Lower leg skin (tissue), 4 donors: Measurements from ENCODE around the gene PIK3AP1. TPM values are rescaled to one million over a fixed set of nuclear protein-coding genes. Genes with fewer than 3 reads are reported as not detected.

Experiments
- DNase-seq, 2 donors: peaks; one replicate each; pipeline ENCODE4 v3.0.0-alpha.2; 2019; ENCODE audit warnings: low spot score in 2 of 2
- H3K4me3 ChIP-seq: fragments of 200-600 bp; sonication (generic); 2 replicates; pipeline ENCODE4 v1.5.1; 2017; ENCODE audit warnings: mild to moderate bottlenecking, low read depth; ENCODE audit not compliant: poor library complexity, severe bottlenecking
- CTCF ChIP-seq, 3 donors: fragments of 450-650 bp; IDR thresholded peaks; one replicate each; pipeline ENCODE4 v1.5.1; 2016; ENCODE audit warnings: antibody characterized with exemption in 3 of 3, mild to moderate bottlenecking in 3 of 3, moderate library complexity in 2 of 3
- POLR2A ChIP-seq, 2 donors: fragments of 450-650 bp; IDR thresholded peaks; one replicate each; pipeline ENCODE4 v1.6.1; 2016 to 2017; ENCODE audit warnings: antibody characterized with exemption in 2 of 2, mild to moderate bottlenecking in 1 of 2, moderate library complexity in 1 of 2
- WGBS, 2 donors: methylation state at CpG; one replicate each; pipeline ENCODE4 v1.1.5; 2018; 5-methylcytosine and 5-hydroxymethylcytosine counted together
- intact Hi-C: fragments of 100-400 bp; cut with DNase I; formaldehyde crosslinking; loops from one replicate; pipeline ENCODE4 v1.15.0; 2023; ENCODE audit warnings: low total_unique reads
- total RNA-seq, 4 donors: library from RNA; depleted of rRNA; stranded (reverse); fragments of >200 nt; gene quantifications; one replicate each; pipeline ENCODE4 v1.1.0, GENCODE V29; 2016

The PIK3AP1 gene
- total RNA-seq, 4 donors from 2014 or later, result 2.2 to 5.4 (median 3.5) TPM

DNA sequence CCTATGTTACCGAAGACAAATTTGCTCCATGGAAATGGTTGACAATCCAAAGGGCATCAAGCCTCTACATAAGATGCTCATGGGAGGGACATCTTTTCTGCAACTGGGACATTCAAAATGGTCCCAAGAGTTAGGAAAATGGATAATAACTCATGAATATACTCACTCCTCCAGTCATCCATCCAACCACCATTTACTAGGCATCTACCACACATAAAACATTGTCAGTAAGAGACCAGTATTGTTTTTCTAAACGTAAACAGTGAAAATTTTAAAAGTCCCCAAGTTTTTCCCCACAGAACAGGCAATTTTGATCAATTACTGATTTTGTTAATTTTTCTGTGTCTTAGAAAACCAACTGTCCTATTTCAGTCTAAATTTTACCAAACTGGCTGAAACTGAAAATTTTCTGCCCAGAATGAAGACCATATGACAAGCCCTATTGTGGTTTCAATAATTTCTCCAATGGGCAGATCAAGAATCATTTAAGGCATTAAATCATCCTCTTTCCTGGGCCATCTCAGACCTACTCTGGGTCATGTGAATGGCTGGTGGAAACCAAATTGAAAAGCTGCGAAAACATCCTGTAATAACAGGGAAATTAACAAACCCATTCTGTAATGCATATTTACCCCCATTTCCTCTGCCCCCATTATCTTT, 24.2 kb downstream of the PIK3AP1 start:
- 61 to 68% methylated on average over 3 of the region's 3 CpGs for WGBS, 2 donors
- TF ChIP-seq CTCF (IDR thresholded peaks at IDR 0.05) (no peak), POLR2A (IDR thresholded peaks at IDR 0.05) (no peak)
- H3K4me3 ChIP-seq, result no peak overlapping the region
- no peak for DNase-seq
- intact Hi-C loops, result no loop called here

- WGBS, 2 donors, result 60 to 78% methylated on average over 1 of the region's 1 CpG
- no peak for TF ChIP-seq CTCF (IDR thresholded peaks at IDR 0.05)
- H3K4me3 ChIP-seq, result no peak overlapping the region
- intact Hi-C loops, result no loop called here
- DNase-seq, result no peak
Observed at GRCh38 chr10:96695366-96695765, 24.9 kb downstream of the PIK3AP1 start.

DNA sequence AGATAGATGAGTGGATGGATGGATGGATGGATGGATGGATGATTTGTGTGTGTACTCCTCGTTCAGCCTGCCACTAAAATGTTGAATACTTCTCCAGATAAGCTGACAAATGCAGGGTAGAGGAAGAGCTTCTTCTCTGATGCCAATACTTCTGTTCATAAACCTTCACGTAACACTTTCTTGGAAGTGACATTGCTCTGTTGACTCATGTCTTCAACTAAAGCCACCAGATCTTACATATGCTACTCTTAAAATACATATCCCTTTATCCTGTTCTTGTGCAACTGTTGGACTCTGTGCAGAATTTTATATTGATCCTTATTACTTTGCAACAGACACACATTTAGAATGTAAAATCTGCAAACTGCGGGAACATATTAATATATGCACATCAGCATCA, 26.9 kb downstream of the PIK3AP1 start:
- no peak for TF ChIP-seq POLR2A (IDR thresholded peaks at IDR 0.05)
- no peak for TF ChIP-seq CTCF (IDR thresholded peaks at IDR 0.05)
- DNase-seq, result no peak
- intact Hi-C loops, result no loop called here
- no peak overlapping the region for H3K4me3 ChIP-seq
- 87 to 88% methylated on average over 3 of the region's 3 CpGs for WGBS, 2 donors

GRCh38 chr10:96692427-96692826, 27.9 kb downstream of the PIK3AP1 start:
- 90% methylated on average over 4 of the region's 4 CpGs for WGBS, 2 donors
- no peak for TF ChIP-seq POLR2A (IDR thresholded peaks at IDR 0.05)
- TF ChIP-seq CTCF (IDR thresholded peaks at IDR 0.05), result no peak
- DNase-seq, result no peak
- H3K4me3 ChIP-seq, result no peak overlapping the region
- intact Hi-C loops, result no loop called here

GRCh38 chr10:96691761-96692160, 28.6 kb downstream of the PIK3AP1 start:
- no peak overlapping the region for H3K4me3 ChIP-seq
- intact Hi-C loops, result no loop called here
- TF ChIP-seq CTCF (IDR thresholded peaks at IDR 0.05), result no peak
- TF ChIP-seq POLR2A (IDR thresholded peaks at IDR 0.05), result no peak
- DNase-seq, result no peak
